ENCODE results near the gene AMH. TPM values are rescaled to one million over a fixed set of nuclear protein-coding genes. Genes with fewer than 3 reads are reported as not detected.
"Not testable (repeated sequence)": the region's sequence is repeated elsewhere in the genome, so short reads cannot be mapped to it uniquely, and the experiment has no call there.

Gene AMH
- 1 to 10 TPM; 2.0 to 6.1 TPM for total RNA-seq

- Mint-ChIP-seq H3K4me1 (no peaks in the 10 kb centered on the region), H3K27ac (no peak within 1 kb of the TSS), H3K4me3 (no peak within 1 kb of the TSS), H3K9me3 (no peaks in the 10 kb centered on the region), H3K27me3 (no peaks in the 10 kb centered on the region), H3K36me3 (ENCODE audit: low read depth) (peaks cover 38% of the 10 kb centered on the region)
- ATAC-seq (replicated peaks) = peak; percentile 7
Observed at GRCh38 chr19:2249010-2249866, at the start of gene AMH. Gene AMH, plus strand, starts transcription at chr19:2249323. Its CDS starts 10 bp downstream, at chr19:2249333.

DNA sequence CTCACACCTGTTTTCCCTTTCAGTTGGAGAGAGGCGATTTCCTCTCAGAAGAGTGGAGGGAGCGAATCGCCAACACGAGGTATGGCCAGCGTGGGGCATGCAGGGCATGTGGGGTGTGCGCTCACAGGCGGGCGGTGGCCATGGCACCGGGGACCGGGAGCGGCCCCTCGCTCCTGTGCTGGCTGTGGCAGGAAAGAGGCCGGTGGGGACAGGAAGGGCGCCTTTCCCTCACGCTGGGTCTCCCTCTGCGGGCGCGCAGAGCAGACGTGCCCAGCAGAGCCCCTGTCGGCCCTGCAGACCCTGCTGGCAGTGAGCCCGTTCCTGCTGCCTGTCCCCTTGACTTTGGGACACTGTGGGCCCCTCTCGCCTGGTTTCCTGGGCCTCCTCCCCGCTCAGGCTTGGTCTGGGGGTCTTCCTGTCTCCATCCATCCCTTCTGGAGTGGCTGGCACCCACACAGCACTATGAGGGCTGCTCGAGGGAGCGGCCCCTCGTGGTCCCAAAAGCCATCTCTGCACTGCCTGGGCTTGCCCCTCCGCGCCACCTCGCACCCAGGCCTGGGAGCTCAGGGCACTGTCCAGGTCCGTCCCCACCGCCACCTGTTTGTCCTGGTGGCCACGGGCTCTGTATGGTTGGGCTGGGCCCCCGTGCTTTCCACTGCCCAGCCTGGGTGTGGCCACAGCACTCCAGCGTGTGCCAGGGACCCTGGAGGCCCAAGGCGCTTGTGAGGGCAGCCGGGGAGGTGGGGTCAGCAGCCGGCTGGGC lies 49.1 kb upstream of the AMH start:
- no peak overlapping the region for H3K4me3 Mint-ChIP-seq
- no peaks in the 10 kb centered on the region for H3K27me3 Mint-ChIP-seq
- ATAC-seq (replicated peaks) = no peak
- H3K36me3 Mint-ChIP-seq (ENCODE audit: low read depth) = peaks cover 72% of the 10 kb centered on the region
- H3K27ac Mint-ChIP-seq = no peak overlapping the region
- no peaks in the 10 kb centered on the region for H3K9me3 Mint-ChIP-seq
- H3K4me1 Mint-ChIP-seq = no peaks in the 10 kb centered on the region

DNA sequence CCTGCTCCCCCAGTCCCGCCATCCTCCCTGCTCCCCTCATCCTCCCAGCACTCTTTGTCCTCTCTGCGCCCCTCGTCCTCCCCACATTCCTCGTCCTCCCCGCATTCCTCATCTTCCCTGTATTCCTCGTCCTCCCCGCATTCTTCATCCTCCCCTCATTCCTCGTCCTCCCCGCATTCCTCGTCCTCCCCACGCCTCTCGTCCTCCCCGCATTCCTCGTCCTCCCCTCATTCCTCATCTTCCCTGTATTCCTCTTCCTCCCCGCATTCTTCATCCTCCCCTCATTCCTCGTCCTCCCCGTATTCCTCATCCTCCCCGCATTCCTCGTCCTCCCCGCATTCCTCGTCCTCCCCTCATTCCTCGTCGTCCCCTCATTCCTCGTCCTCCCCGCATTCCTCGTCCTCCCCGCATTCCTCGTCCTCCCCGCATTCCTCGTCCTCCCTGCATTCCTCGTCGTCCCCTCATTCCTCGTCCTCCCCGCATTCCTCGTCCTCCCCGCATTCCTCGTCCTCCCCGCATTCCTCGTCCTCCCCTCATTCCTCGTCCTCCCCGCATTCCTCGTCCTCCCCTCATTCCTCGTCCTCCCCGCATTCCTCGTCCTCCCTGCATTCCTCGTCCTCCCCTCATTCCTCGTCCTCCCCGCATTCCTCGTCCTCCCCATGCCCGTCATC lies 48.4 kb upstream of the AMH start:
- not testable (repeated sequence) for H3K4me1 Mint-ChIP-seq; H3K4me3 Mint-ChIP-seq; H3K27ac Mint-ChIP-seq; H3K27me3 Mint-ChIP-seq; ATAC-seq (replicated peaks); H3K9me3 Mint-ChIP-seq
- H3K36me3 Mint-ChIP-seq (ENCODE audit: low read depth) = peaks cover 73% of the 10 kb centered on the region

DNA sequence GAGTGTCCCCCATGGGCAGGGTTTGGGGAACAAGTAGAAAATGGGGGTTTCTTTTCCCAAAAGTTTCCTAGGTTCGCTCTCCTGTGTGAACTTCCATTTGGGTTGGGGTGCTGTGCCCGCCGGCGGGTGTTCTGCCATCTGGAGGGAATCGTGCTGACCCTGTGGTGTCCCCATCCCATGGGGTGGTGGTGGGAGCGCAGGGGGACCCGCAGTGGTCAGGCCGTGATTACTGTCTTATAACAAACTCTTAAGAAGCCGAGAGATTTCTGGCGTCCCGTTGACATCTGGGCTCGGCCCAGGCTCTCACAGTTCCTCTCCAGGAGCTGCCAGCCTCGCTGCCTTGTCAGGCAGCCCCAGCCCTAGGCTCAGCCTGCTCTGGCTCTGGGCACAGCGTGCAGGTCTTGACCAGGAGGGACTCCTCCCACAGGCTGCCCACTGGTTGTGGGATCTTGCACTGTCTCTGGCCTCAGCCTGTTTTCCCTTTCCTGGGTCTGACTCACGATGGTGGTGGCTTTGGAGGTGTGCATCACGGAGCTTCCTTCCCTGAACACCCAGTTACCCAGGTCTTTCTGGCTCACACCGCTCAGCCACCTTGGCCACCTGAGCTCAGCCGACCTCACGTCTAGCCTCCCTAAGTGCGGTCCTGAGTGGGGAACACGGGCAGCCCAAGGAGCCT lies 47.5 kb upstream of the AMH start:
- H3K27me3 Mint-ChIP-seq = no peaks in the 10 kb centered on the region
- no peak for ATAC-seq (replicated peaks)
- no peak overlapping the region for H3K4me3 Mint-ChIP-seq
- no peaks in the 10 kb centered on the region for H3K4me1 Mint-ChIP-seq
- no peak overlapping the region for H3K27ac Mint-ChIP-seq
- no peaks in the 10 kb centered on the region for H3K9me3 Mint-ChIP-seq
- H3K36me3 Mint-ChIP-seq (ENCODE audit: low read depth) = peaks cover 79% of the 10 kb centered on the region

DNA sequence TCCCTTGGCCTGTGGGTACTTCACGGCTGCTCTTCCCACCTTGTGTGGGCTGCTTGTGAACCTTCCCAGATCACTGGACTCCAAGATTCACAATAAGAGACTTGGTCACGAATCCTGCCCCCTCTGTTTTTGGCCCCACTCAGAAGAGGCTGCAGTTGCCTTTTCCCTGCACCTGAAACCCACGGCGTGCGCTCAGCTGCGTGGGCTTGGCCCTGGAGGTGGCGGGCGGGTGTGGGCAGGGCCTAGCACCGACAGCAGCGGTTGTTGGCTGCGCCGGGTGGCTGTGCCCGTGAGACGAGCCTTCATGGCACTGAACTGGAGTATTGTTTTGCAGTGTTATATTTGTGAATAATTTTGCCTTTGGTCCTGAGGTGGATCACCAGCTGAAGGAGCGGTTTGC lies 46.8 kb upstream of the AMH start:
- Mint-ChIP-seq H3K36me3 (ENCODE audit: low read depth) (peaks cover 79% of the 10 kb centered on the region), H3K27ac (no peak overlapping the region), H3K27me3 (no peaks in the 10 kb centered on the region), H3K9me3 (no peaks in the 10 kb centered on the region), H3K4me3 (no peak overlapping the region), H3K4me1 (no peaks in the 10 kb centered on the region)
- no peak for ATAC-seq (replicated peaks)

DNA sequence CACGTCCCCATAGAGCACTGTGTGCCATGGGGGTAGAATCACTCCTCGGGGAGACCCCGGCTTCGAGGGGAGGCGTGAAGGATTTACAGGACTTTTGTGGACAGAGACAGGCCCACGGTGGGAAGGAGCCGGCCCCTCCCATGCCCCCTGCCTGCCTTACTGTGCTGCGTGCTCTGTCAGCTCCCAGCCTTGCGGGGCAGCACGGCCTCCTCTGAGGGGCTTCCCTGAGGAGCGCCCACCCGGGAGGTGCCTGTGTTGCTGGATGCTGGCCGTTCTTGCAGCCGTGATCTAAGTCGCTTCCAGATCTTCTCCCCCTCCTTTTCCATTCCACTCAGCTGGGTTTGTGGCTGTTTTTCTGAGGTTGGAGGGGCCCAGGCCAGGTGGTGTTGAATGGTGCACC lies 42.1 kb upstream of the AMH start:
- Mint-ChIP-seq H3K27ac (no peak overlapping the region), H3K27me3 (no peaks in the 10 kb centered on the region), H3K9me3 (no peaks in the 10 kb centered on the region), H3K4me3 (no peak overlapping the region), H3K4me1 (no peaks in the 10 kb centered on the region), H3K36me3 (ENCODE audit: low read depth) (peaks cover 85% of the 10 kb centered on the region)
- no peak for ATAC-seq (replicated peaks)

GRCh38 chr19:2207991-2208860 lies 40.9 kb upstream of the AMH start:
- H3K27me3 Mint-ChIP-seq = no peaks in the 10 kb centered on the region
- peaks cover 88% of the 10 kb centered on the region for H3K36me3 Mint-ChIP-seq (ENCODE audit: low read depth)
- no peak for ATAC-seq (replicated peaks)
- H3K27ac Mint-ChIP-seq = no peak overlapping the region
- H3K9me3 Mint-ChIP-seq = no peaks in the 10 kb centered on the region
- H3K4me1 Mint-ChIP-seq = peaks cover 1% of the 10 kb centered on the region
- H3K4me3 Mint-ChIP-seq = no peak overlapping the region

DNA sequence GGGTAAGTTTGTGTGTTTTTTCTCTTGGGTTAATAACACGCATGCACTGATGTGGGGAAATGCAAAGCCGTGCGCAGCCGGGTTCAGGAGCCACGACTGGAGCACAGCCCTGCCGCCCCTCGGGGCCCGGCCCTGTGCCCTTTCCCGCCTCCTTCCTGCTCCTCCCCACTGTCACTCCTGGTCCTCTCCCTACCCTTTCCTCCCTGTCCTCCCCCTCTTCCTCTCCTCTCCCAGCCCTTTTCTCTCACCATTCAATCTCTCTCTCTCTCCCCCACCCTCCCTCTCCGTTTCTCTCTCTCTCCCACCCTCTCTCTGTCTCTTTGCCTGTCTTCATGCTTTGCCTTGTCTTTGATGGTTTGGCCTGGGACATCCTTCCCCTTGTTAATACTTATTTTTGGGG lies 40.1 kb upstream of the AMH start:
- H3K9me3 Mint-ChIP-seq = no peaks in the 10 kb centered on the region
- no peaks in the 10 kb centered on the region for H3K27me3 Mint-ChIP-seq
- H3K4me3 Mint-ChIP-seq = no peak overlapping the region
- no peak for ATAC-seq (replicated peaks)
- peaks cover 87% of the 10 kb centered on the region for H3K36me3 Mint-ChIP-seq (ENCODE audit: low read depth)
- H3K27ac Mint-ChIP-seq = no peak overlapping the region
- H3K4me1 Mint-ChIP-seq = peaks cover 5% of the 10 kb centered on the region

- Mint-ChIP-seq H3K36me3 (ENCODE audit: low read depth) (peaks cover 87% of the 10 kb centered on the region), H3K27me3 (no peaks in the 10 kb centered on the region), H3K4me3 (no peak overlapping the region), H3K9me3 (no peaks in the 10 kb centered on the region), H3K4me1 (peaks cover 5% of the 10 kb centered on the region), H3K27ac (no peak overlapping the region)
- no peak for ATAC-seq (replicated peaks)
Observed at GRCh38 chr19:2209408-2209807, 39.7 kb upstream of the AMH start.

- Mint-ChIP-seq H3K9me3 (no peaks in the 10 kb centered on the region), H3K4me1 (peaks cover 5% of the 10 kb centered on the region), H3K4me3 (no peak overlapping the region), H3K36me3 (ENCODE audit: low read depth) (peaks cover 90% of the 10 kb centered on the region), H3K27ac (no peak overlapping the region), H3K27me3 (no peaks in the 10 kb centered on the region)
- ATAC-seq (replicated peaks) = no peak
Observed at GRCh38 chr19:2210206-2210605, 38.9 kb upstream of the AMH start.

DNA sequence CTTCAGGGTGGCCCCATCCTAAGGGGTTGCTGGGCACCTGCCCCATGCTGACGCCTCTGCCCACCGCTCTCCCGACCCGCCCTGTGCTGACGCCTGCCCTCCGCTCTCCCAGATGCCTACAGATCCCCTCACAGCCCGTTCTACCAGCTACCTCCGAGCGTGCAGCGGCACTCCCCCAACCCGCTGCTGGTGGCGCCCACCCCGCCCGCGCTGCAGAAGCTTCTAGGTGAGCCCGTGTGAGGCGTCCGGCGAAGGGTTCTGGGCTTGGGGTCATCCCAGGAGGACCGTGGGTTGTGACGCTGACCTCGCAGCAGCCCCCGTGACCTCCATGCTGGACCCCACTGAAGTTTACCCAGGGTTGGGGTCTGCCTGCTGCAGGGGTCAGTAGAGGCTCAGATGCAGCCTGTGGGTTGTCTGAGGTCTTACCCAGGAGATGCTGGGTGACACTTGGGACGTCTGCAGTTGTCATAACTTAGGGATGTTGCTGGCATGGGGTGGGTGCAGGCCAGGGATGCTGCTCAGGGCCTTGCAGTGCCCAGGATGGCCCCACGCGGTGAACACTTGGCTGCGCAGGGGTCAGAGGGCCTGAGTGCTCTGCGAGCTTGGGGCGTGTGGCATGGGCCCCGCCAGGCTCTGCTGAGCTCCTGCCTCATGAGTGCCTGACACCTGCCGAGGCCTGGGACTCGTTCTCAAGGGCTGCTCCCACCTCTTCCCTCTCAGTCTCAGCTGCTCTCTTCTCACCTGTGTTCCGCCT lies 38.0 kb upstream of the AMH start:
- Mint-ChIP-seq H3K27ac (peak overlapping the region; percentile 56), H3K27me3 (no peaks in the 10 kb centered on the region), H3K36me3 (ENCODE audit: low read depth) (peaks cover 90% of the 10 kb centered on the region), H3K4me3 (no peak overlapping the region), H3K4me1 (peaks cover 5% of the 10 kb centered on the region), H3K9me3 (no peaks in the 10 kb centered on the region)
- ATAC-seq (replicated peaks) = no peak

GRCh38 chr19:2212861-2213711 lies 36.0 kb upstream of the AMH start:
- Mint-ChIP-seq H3K36me3 (ENCODE audit: low read depth) (peaks cover 92% of the 10 kb centered on the region), H3K27ac (peak overlapping the region; percentile 34), H3K4me3 (no peak overlapping the region), H3K4me1 (peaks cover 5% of the 10 kb centered on the region), H3K9me3 (no peaks in the 10 kb centered on the region), H3K27me3 (no peaks in the 10 kb centered on the region)
- no peak for ATAC-seq (replicated peaks)

Measured in activated T-helper 17 cell treated with anti-CD3 and anti-CD28 coated beads, Interleukin-2, amount 50 U/mL, for 72 hours (primary cell).